Tibial nerve (tissue), 4 donors: ENCODE results near the gene RNF217.

ENCODE experiments used
- EP300 ChIP-seq, 2 donors: sonication (generic); formaldehyde crosslinking; IDR thresholded peaks; one replicate each; pipeline ENCODE4 v1.6.1; 2017; ENCODE audit warnings: antibody characterized with exemption in 2 of 2, mild to moderate bottlenecking in 1 of 2
- POLR2A ChIP-seq, 2 donors: fragments of 450-650 bp; IDR thresholded peaks; one replicate each; pipeline ENCODE4 v1.6.1; 2017; ENCODE audit warnings: antibody characterized with exemption in 2 of 2, mild to moderate bottlenecking in 2 of 2, moderate library complexity in 2 of 2
- TF ChIP-seq, protein P1 (sequence below), 5 experiments: fragments of 200-600 bp in 3 of 5; fragments of 450-650 bp in 2 of 5; sonication (generic) in 3 of 5; IDR thresholded peaks; one replicate each; pipeline ENCODE4 v1.5.1; 2016 to 2019; ENCODE audit warnings: antibody characterized with exemption in 5 of 5, mild to moderate bottlenecking in 3 of 5, moderate library complexity in 2 of 5

DNA sequence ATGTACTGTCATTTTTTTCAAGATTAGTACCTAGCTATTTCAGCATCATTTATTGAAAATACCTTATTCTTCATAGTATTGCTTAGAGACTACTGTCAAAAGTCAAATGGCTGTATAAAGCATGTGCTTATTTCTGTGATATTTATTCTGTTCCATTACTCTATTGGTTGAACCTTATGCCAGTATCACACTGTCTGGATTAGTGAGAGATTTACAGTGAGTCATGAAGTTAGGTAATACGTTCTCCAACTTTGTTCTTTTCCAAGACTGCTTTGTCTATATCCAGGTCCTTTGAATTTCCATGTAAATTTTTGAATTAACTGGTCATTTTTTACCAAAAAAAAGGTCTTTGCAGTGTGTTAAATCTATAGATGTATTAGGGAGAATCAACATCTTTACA is 18.6 kb upstream of the RNF217 start:
- no peak for TF ChIP-seq POLR2A (IDR thresholded peaks at IDR 0.05)
- TF ChIP-seq, protein P1, sequence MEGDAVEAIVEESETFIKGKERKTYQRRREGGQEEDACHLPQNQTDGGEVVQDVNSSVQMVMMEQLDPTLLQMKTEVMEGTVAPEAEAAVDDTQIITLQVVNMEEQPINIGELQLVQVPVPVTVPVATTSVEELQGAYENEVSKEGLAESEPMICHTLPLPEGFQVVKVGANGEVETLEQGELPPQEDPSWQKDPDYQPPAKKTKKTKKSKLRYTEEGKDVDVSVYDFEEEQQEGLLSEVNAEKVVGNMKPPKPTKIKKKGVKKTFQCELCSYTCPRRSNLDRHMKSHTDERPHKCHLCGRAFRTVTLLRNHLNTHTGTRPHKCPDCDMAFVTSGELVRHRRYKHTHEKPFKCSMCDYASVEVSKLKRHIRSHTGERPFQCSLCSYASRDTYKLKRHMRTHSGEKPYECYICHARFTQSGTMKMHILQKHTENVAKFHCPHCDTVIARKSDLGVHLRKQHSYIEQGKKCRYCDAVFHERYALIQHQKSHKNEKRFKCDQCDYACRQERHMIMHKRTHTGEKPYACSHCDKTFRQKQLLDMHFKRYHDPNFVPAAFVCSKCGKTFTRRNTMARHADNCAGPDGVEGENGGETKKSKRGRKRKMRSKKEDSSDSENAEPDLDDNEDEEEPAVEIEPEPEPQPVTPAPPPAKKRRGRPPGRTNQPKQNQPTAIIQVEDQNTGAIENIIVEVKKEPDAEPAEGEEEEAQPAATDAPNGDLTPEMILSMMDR (IDR thresholded peaks at IDR 0.05) = no peak
- TF ChIP-seq EP300 (IDR thresholded peaks at IDR 0.05) = no peak
